GM18909 (cell line): Measurements from ENCODE around the gene OR2T6.
"Not testable (repeated sequence)": the region's sequence is repeated elsewhere in the genome, so short reads cannot be mapped to it uniquely, and the experiment has no call there.

Experiments used
- ATAC-seq: cut with Tn5 transposase; IDR thresholded peaks from one replicate; pipeline ENCODE4 v1.9.1; 2021; ENCODE audit warnings: mild to moderate bottlenecking; ENCODE audit not compliant: unreplicated experiment, poor library complexity

The OR2T6 gene

DNA sequence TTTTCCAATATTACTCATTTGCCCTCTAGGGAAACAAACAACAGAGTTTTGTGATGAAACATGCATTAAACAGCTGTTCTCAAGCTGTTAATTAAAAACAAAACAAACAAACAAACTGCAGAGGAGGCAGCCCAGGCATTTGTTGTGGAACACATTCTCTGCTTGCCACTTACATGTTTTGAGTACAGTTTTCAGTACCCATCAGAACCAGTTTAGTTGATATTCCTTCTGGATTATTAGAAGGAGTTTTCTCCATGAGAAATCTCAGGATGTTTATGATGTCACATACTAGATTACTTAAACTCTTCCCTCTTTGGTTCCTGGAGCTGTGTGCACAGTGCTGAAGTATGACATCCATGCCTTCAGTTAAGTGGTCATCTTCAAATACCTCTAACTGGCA lies at the start of gene OR2T6:
TSS of gene OR2T6 (plus strand) at position 301 of the 400 bp plus-strand sequence. CDS start 11,863 bp downstream, outside the sequence.
- no peak for ATAC-seq

GRCh38 chr1:248343451-248343850 lies 32.1 kb upstream of the OR2T6 start:
- ATAC-seq, result no peak

- no peak for ATAC-seq
Measured at GRCh38 chr1:248348475-248348874, 27.1 kb upstream of the OR2T6 start, which contains the start of gene OR14C36. Gene OR14C36 (plus strand): TSS chr1:248348775. CDS start chr1:248348775, 0 bp downstream.

GRCh38 chr1:248359415-248359814 lies 16.1 kb upstream of the OR2T6 start:
- no peak for ATAC-seq

- ATAC-seq, result no peak
Measured at GRCh38 chr1:248361121-248361715, 14.3 kb upstream of the OR2T6 start, which contains the start of gene OR2T4. Gene OR2T4 (plus strand): TSS chr1:248361665. CDS start chr1:248361665, 0 bp downstream.

DNA sequence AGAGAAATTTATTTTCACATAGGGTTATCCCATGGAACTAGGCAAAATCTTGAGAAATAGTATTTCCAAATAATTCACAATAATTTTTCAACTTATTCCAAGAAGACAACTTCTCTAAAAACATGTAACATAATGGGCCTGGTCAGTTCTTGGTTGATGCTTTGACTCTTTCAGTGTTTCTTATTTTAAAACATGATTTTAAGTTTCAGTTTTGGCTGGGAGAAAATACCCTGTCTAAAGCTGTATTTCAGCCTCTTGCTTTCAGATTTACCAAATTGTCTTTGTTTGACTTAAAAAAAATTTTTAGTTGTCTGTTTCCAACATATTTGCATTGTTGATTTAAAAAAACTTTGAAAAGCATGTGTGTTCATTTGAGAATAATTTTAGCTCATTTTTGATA lies 8.9 kb upstream of the OR2T6 start:
- no peak for ATAC-seq

- ATAC-seq, result peak; percentile 59
Measured at GRCh38 chr1:248372394-248372793, 3.2 kb upstream of the OR2T6 start.

- no peak for ATAC-seq
Measured at GRCh38 chr1:248373761-248374160, 1.8 kb upstream of the OR2T6 start.

- no peak for ATAC-seq
Measured at GRCh38 chr1:248376916-248377315, 1.4 kb downstream of the OR2T6 start.

GRCh38 chr1:248380854-248381253 lies 5.3 kb downstream of the OR2T6 start:
- no peak for ATAC-seq

DNA sequence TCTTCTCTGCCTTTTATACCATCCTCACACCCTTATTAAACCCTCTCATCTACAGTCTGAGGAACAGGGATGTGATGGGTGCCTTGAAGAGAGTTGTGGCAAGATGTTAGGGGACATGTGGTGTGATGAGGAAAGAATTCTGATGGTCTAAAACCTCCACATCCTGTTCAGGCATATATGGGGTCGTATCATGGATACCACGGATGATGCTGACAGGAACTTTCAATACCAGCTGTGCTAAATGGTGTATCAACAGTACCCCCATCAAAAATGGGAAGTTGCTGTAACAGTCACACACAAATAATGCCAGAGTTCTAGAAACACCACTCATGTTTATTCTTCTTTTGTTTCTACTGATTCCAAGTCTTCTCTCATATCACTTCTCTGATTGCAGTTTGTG lies 12.9 kb downstream of the OR2T6 start:
- no peak for ATAC-seq

GRCh38 chr1:248393050-248393449 lies 17.5 kb downstream of the OR2T6 start:
- ATAC-seq, result no peak

GRCh38 chr1:248402748-248403147 lies 27.2 kb downstream of the OR2T6 start, which contains the start of gene OR2T1:
Gene OR2T1 (plus strand): TSS chr1:248403048. CDS start chr1:248406148, 3,100 bp downstream.
- ATAC-seq, result no peak

DNA sequence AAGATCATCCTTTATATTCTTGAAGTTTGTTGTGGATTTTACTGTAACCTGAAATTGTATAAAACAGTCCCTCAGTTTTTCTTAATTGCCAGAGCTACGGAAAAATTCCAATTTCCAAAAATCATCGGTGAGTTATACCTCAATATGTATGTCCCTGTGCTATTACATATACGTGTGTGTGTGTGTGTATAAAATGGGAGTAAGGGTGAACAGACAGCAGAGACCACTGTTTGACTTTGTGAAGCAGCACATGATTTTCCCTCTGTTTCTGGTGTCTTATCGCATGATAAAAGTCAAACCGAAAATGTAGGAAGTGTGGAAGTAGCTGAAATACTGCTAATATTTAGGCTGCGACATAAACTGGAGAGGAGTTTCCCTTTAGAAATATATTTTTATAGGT lies 28.5 kb downstream of the OR2T6 start:
- ATAC-seq, result peak; percentile 45

GRCh38 chr1:248406721-248407692 lies 31.5 kb downstream of the OR2T6 start:
- ATAC-seq, result no peak

- ATAC-seq, result peak; percentile 65
Measured at GRCh38 chr1:248416226-248416625, 40.7 kb downstream of the OR2T6 start.

- no peak for ATAC-seq
Measured at GRCh38 chr1:248417854-248418253, 42.3 kb downstream of the OR2T6 start.

DNA sequence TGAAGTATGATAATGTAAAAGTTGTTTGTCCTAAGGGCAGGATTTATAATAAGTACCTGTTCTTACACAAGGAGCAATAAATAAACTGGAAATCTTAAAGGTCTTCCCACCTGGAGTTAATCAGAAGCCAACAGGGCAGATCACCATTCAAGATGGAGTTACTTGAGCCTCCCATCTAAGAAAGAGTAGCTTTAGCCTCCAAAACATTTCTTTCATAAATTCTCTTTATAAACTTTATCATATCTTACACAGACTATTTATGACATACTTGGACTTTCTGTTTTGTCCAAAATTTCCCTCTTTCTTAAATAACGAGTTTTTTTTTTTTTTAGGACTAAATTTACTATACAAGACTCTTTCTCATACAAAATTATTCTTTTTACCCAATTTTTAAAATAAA lies 45.8 kb downstream of the OR2T6 start:
- no peak for ATAC-seq

DNA sequence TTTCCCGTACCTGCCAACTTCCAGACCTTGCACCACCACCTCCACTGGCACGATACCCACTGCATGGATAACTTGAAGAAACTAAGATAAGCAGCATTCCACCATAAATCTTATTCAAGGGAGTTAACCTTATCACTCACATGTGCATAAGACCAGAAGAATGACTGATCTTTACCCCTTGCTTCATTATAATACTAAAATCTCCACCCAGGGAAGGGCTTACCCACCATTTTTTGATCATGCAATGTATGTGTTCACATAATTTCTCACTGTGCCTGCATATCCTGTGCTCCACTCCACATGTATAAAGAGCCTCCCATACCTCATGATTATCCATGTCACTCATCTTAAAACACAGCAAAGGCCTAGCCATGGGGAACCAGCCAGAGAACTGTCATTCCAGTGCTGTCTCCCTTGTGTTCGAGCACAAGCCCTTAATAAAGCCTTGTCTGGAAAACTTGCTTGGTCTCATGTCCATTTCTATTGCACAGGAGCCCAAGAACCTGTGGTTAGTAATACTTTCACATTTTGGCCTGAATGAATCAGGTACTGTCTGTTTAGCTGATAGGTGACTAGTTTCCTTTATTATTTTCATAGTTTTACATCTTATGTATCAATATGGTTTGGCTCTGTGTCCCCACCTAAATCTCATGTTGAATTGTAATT lies 52.1 kb downstream of the OR2T6 start:
- peak; percentile 77 for ATAC-seq

GRCh38 chr1:248428192-248428533 lies 52.6 kb downstream of the OR2T6 start:
- peak; percentile 99 for ATAC-seq

- not testable (repeated sequence) for ATAC-seq
Measured at GRCh38 chr1:248431683-248432082, 56.1 kb downstream of the OR2T6 start.
